GM10847 (cell line): Measurements from ENCODE around the gene MAP4.

Experiments
- POLR2A ChIP-seq: IDR thresholded peaks from 2 replicates; pipeline ENCODE4 v1.6.1; 2011; ENCODE audit not compliant: insufficient read length; ENCODE audit errors: extremely low read depth

The MAP4 gene

DNA sequence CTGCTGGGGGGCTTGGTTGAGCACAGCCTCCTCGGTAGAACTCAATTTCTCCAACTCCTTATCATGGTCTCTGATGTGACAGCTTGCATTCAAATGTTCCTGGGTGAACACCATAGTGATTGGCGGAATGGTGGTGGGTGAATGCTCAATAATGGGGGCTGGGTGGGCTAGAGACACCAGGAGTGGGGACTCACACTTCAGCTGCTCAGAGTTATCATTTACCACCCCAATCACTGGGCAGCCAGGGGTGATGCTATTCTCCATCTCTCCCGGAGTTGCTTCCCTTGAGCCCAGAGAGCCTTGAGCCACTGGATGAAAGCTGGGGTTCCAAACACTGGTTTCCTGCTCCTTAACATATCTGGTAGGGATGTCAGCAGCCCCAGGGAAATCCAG lies 124.6 kb downstream of the MAP4 start:
- TF ChIP-seq POLR2A: no peak

- TF ChIP-seq POLR2A: no peak
Observed at GRCh38 chr3:47890828-47891612, 125.2 kb downstream of the MAP4 start.

DNA sequence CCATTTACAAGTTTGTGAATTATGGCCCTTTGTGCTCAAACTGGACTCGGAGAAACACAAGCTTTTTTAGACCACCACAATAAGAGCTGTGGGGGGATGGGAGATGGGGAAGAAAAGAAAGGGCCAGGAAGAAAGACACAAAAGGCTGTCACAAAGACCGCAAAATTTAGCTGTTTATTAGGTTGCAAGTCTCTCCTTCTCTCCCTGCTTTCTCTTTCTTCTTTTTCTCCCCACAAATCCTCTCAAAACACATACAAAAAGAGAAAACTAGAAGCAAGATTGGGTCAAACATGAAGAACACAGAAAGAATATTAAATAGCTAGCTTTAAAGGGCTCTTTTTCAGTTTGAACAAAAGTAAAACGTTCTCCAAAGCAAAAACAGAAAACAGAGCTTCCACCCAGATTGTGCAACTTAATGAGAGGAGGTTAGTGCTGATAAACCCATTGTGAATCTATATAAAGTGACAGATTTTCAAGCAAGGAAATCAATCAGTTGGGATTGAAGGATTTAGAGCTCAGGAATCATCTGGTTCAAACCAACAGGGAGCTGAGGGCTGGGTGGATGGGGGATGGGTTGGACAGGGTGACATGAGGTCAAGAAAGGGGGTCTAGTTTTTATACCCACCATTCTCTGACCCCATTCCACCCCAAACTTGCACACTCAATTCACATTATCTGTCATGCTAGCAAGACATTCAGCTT lies 125.9 kb downstream of the MAP4 start:
- no peak for TF ChIP-seq POLR2A

- TF ChIP-seq POLR2A: no peak
Observed at GRCh38 chr3:47888986-47889757, 127.0 kb downstream of the MAP4 start.

GRCh38 chr3:47885168-47885567 lies 131.0 kb downstream of the MAP4 start:
- no peak for TF ChIP-seq POLR2A

DNA sequence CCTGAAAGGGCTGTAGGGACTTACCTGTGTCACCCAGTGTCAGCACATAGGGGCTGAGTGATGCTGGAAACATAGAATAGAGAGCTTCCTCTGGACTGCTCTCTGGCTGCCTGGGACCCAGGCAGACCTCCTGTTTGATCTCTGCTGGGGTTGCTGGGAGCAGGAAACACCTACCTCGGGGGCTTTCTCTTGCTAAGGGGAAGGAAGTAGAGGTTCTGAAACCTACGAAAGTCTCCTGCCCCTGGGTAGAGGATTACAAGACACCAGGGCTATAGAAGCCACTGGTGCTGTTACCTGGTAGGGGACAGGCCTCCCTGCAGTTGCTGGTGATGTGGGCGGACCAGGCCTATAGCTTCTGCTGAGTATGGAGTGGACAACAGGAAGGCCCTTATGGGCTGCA lies 131.6 kb downstream of the MAP4 start:
- no peak for TF ChIP-seq POLR2A

- TF ChIP-seq POLR2A: no peak
Observed at GRCh38 chr3:47882338-47882737, 133.9 kb downstream of the MAP4 start.

DNA sequence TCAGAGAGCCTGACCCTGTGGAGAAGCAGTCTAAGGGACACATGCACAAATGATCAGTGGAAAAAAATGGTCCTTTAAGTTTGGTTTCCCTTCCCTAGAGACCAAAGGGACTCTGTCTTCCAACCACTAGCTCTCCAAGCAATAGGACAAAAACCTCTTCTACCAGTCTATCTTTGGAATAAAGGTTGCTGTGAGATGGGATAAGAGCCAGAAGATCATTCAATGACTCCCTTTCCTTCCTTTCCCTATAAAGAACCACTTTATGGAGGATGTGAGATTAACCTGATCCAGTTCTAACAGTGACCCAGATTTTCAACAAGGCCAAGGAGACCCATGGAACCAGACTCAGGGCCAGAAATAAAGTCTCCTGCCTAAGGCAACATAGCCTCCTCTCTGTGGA lies 138.5 kb downstream of the MAP4 start:
- no peak for TF ChIP-seq POLR2A

GRCh38 chr3:47877290-47877689 lies 138.9 kb downstream of the MAP4 start:
- no peak for TF ChIP-seq POLR2A

DNA sequence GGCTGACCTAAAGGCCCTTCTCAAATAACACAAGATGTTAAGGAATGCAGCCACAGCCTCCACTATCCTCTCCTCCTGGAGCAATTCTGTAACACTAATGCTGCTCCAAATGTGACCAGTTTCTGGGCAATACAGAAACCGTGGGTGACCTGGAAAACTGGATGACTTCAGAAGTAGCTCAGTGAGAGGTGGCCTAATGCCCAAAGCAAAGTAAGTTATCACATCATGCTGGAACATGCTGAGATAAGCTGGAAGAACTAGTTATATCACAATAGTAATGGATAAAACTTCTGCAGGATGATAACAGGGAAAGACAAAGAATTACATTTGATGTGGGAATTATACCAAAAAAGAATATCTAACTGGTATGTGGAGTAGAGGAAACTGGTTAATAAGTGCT lies 141.3 kb downstream of the MAP4 start:
- no peak for TF ChIP-seq POLR2A

DNA sequence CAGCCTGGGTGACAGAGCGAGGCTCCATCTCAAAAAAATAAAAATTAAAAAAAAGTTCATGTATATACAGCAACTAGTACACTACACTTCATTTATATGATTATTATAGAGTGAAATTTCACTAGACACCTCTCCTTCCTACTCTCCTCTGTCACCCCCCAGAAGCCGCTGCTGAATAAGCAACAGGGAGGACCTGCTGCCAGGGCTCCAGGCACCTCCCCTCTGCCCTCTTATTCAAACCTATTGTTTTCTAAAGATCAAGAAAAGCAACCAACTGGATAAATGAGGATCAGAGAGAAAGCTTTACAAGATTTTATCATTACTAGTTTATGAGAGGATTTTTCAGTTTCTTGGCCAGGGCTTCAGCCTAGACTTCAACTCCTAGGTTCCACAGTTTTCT lies 141.8 kb downstream of the MAP4 start:
- TF ChIP-seq POLR2A: no peak

GRCh38 chr3:47872916-47873315 lies 143.3 kb downstream of the MAP4 start:
- TF ChIP-seq POLR2A: no peak

DNA sequence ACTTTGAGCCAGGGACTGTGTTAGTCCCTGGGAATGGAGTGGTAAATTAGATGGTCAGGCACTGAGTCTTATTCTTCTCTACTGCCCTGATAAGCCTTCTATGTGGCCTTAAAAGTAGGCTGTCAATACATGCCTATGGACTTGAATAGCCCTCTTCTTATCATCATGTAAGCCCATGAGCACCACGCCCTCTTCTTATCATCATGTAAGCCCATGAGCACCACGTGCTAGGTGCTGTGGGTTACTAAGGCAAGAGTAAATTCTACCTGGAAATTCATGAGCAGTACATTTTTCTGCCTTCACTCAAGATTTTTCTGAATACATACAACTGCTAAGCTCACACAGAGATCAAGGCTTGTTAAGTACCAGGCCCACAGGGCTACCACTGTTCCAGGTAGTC lies 144.8 kb downstream of the MAP4 start:
- TF ChIP-seq POLR2A: no peak

DNA sequence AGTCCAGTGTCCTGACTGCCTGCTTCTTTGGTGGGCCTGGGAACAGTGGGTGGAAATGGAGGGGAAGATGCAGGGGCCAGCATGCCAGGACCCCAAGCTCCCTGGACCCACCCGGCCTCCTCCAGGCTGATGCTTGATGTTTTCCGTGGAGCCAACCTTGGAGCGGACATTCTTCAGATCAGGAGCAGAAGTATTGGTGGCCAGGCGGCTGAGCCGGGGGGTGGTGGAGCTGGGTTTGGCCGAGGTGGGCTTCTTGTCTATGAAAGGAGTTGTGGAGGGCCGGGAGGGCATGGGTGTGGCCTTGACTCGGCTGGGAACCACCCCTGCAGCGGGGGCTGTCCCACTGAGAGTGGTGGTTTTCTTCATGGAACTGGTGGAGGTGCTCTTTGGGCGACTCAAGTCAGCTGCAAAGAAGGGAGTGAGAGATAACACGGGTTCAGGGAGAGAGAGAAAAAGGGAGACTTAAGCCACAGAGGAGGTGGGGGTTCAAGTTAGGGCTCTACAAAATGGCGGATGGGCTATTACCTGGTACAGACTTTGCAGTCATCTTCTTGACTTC lies 145.4 kb downstream of the MAP4 start:
- no peak for TF ChIP-seq POLR2A

DNA sequence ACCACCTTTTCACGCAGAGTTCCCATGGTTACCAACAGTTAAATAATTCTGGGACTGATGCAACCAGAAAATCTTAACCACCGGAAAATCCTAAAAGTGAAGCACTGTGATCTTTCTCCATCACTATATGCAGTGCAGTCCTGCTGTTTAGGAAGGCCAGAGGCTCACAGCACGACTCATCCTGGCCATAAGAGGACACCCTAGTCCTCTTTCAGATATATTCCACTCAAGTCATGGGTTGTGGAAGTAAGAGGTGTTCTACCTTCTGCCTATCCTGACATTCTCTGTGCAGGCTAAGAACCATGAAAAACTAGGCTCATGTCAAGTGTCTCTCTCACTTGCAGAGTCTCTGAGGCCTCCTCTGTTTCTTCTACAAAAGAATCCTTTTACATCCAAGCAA lies 146.1 kb downstream of the MAP4 start:
- TF ChIP-seq POLR2A: no peak

GRCh38 chr3:47868306-47868705 lies 147.9 kb downstream of the MAP4 start:
- TF ChIP-seq POLR2A: no peak
